HL-60 (cell line): ENCODE measurements around the gene OR1F1.

ENCODE experiments used
- CTCF ChIP-seq: IDR thresholded peaks from one replicate; pipeline ENCODE4 v1.5.1; 2011; ENCODE audit warnings: low read length, control low read depth, inconsistent platforms; ENCODE audit not compliant: insufficient read depth
- GABPA ChIP-seq: IDR thresholded peaks from 2 replicates; pipeline ENCODE4 v1.6.1; 2012; ENCODE audit warnings: low read depth
- POLR2AphosphoS5 ChIP-seq: IDR thresholded peaks from 2 replicates; pipeline ENCODE4 v1.6.1; 2012; ENCODE audit warnings: low read depth
- REST ChIP-seq: IDR thresholded peaks from 2 replicates; pipeline ENCODE4 v1.6.1; 2012; ENCODE audit warnings: low read depth; ENCODE audit not compliant: insufficient replicate concordance
- SPI1 ChIP-seq: IDR thresholded peaks from 2 replicates; pipeline ENCODE4 v1.6.1; 2012; ENCODE audit warnings: low read depth, mild to moderate bottlenecking, borderline replicate concordance

- no peak for TF ChIP-seq SPI1
- no peak for TF ChIP-seq CTCF
- TF ChIP-seq POLR2AphosphoS5, result peak; percentile 90
- TF ChIP-seq GABPA, result peak; percentile 93
- no peak for TF ChIP-seq REST
Observed at GRCh38 chr16:3234857-3235561, 47.0 kb downstream of the OR1F1 start, which contains the start of gene ZNF200.
